Esophagus squamous epithelium (tissue), 4 donors: ENCODE data around the gene CTIF.

Experiments used
- POLR2A ChIP-seq, 4 donors: fragments of 450-650 bp; IDR thresholded peaks; one replicate each; pipeline ENCODE4 v1.6.1; 2017; ENCODE audit warnings: antibody characterized with exemption in 4 of 4, mild to moderate bottlenecking in 4 of 4, moderate library complexity in 3 of 4
- TF ChIP-seq, protein P1 (sequence below), 6 experiments: fragments of 450-650 bp in 4 of 6; fragments of 200-600 bp in 2 of 6; sonication (generic) in 2 of 6; IDR thresholded peaks; one replicate each; pipeline ENCODE4 v1.5.1; 2016 to 2019; ENCODE audit warnings: antibody characterized with exemption in 6 of 6, mild to moderate bottlenecking in 4 of 6, moderate library complexity in 4 of 6

DNA sequence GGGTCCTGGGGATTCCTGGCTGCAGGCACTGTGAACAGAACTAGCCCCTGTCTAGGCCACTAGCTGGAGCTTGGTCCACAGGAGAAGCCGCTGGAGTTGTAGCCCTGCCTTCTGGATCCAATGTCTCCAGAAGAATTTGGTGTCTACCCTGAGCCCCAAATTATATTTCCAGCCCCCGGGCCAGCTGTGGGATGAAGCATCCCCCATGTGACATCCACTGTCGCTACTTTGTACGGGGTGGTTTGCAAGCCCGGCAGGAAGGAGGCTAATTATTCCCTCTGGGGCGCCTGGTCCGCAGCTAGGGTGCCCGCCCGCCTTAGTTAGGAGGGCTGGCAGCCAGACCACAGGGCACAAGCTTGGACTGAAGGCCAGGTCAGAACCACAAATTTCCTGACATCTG lies 305.4 kb downstream of the CTIF start:
- TF ChIP-seq POLR2A (IDR thresholded peaks at IDR 0.05), result no peak
- TF ChIP-seq, protein P1, sequence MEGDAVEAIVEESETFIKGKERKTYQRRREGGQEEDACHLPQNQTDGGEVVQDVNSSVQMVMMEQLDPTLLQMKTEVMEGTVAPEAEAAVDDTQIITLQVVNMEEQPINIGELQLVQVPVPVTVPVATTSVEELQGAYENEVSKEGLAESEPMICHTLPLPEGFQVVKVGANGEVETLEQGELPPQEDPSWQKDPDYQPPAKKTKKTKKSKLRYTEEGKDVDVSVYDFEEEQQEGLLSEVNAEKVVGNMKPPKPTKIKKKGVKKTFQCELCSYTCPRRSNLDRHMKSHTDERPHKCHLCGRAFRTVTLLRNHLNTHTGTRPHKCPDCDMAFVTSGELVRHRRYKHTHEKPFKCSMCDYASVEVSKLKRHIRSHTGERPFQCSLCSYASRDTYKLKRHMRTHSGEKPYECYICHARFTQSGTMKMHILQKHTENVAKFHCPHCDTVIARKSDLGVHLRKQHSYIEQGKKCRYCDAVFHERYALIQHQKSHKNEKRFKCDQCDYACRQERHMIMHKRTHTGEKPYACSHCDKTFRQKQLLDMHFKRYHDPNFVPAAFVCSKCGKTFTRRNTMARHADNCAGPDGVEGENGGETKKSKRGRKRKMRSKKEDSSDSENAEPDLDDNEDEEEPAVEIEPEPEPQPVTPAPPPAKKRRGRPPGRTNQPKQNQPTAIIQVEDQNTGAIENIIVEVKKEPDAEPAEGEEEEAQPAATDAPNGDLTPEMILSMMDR (IDR thresholded peaks at IDR 0.05), result no peak
